HG03025 (cell line): ENCODE results near the gene UBE3A.

Experiments
- ATAC-seq: cut with Tn5 transposase; IDR thresholded peaks from one replicate; pipeline ENCODE4 v1.9.1; 2021; ENCODE audit warnings: mild to moderate bottlenecking, moderate library complexity; ENCODE audit not compliant: unreplicated experiment, low FRiP score

UBE3A gene

DNA sequence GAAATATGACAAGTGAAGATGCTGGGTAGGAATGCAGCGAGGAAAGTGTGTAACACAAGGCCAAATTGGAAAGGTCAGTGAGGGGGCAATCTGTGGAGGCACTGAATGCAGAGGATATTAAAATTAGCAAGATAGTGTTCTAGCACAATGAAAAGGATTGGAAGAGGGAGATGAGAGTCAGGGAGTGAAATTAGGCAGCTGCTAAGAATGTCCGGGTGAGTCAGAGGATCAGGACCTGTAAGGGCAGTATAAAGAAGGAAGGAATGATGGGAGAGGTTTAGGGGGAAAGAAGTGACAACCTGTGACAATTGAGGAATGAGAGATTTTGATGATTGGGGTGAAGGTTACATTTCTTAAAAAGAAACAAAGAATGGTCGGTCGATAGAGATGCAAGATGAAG is 103.5 kb downstream of the UBE3A start:
- no peak for ATAC-seq

DNA sequence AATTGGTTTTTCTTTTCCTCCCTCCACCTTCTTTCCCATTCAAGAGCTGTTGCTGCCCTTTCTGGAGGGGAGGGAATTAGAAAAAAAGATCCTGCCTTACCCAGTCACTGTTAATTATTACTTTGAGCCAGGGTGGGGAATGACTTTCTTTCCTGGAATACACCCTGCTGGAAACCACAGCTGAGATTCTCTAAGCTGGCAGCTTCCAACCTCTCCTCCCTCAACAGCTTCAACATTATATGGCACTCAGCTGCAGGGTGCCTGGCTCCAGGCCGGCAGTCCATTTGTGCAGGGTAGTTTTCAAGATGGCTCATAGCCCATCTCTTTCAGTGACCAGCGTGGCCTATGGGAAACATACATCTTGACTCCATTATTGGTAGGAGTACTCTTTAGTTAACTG is 105.8 kb downstream of the UBE3A start:
- no peak for ATAC-seq

- no peak for ATAC-seq
Observed at GRCh38 chr15:25332306-25332705, 106.5 kb downstream of the UBE3A start.

DNA sequence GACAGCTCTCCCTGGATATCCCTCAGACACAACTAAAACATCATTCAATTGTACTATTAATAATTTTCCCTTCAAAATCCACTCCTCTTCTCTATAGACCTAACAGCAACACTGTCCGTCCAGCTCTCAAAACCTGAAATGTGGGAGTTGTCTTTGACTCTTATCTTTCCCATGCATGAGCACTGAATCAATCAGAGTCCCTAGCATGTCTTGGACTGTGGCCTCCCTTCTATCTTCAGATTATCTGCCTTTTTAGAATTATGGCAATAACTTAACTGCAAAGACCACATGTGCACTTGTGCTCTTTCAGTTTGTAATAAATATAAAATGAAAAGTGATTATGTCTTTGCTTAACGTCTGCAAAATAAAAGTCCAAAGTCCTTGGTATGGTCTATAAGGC is 107.0 kb downstream of the UBE3A start:
- no peak for ATAC-seq

- no peak for ATAC-seq
Observed at GRCh38 chr15:25331404-25331803, 107.4 kb downstream of the UBE3A start.

- no peak for ATAC-seq
Observed at GRCh38 chr15:25329696-25330095, 109.1 kb downstream of the UBE3A start.

DNA sequence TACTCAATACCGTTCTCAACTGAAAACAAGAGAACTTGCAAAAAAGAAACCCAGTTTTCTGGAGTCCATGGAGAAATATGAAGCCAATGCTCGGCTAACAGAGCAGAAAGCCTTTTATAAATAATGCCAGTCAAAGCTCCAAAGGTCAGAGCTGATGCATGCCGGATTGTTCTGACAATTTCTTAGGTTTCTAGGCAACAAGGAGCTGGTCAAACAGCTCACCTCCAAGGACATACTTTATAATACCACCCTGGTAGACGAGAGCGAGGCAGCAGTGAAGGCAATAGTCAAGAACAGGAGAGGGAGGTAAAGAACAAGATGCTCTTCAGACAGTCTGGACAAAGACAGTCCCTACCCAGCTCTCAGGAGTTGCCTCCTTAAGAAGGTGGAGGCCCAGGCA is 111.1 kb downstream of the UBE3A start:
- ATAC-seq: no peak

GRCh38 chr15:25325187-25325586 is 113.6 kb downstream of the UBE3A start:
- no peak for ATAC-seq

GRCh38 chr15:25323420-25323819 is 115.4 kb downstream of the UBE3A start:
- no peak for ATAC-seq

GRCh38 chr15:25287823-25288222 is 151.0 kb downstream of the UBE3A start:
- ATAC-seq: no peak
